Fibroblast of the aortic adventitia (primary cell): ENCODE measurements around the gene ANKRD10. TPM values are rescaled to one million over a fixed set of nuclear protein-coding genes. Genes with fewer than 3 reads are reported as not detected.

Source experiments
- DNase-seq: peaks from one replicate; pipeline ENCODE4 v3.0.0-alpha.2; 2010; ENCODE audit warnings: low read depth
- H3K4me3 ChIP-seq: 2 replicates; pipeline ENCODE4 v1.5.1; 2011; ENCODE audit warnings: low read depth, mild to moderate bottlenecking, control low read depth, low read length, moderate library complexity
- CTCF ChIP-seq: IDR thresholded peaks from 2 replicates; pipeline ENCODE4 v1.5.1; 2011; ENCODE audit warnings: mild to moderate bottlenecking, low read length, control low read depth, inconsistent platforms; ENCODE audit not compliant: insufficient read depth
- total RNA-seq: library from RNA; depleted of rRNA; stranded (reverse); fragments of >200 nt; gene quantifications from 2 replicates; pipeline ENCODE4 v1.2.3, GENCODE V29; 2012; ENCODE audit warnings: low replicate concordance

Gene ANKRD10
- total RNA-seq, result 76.5 and 84.2 TPM in 2 replicates

- peak; percentile 99 for DNase-seq
- H3K4me3 ChIP-seq, result peak within 1 kb of the TSS; percentile 99
- TF ChIP-seq CTCF, result peak; percentile 81
These were observed at the start of gene ANKRD10 for GRCh38 chr13:110915057-110915873. TSS of gene ANKRD10 (minus strand) at chr13:110915069. CDS start at chr13:110914934, 135 bp downstream.

DNA sequence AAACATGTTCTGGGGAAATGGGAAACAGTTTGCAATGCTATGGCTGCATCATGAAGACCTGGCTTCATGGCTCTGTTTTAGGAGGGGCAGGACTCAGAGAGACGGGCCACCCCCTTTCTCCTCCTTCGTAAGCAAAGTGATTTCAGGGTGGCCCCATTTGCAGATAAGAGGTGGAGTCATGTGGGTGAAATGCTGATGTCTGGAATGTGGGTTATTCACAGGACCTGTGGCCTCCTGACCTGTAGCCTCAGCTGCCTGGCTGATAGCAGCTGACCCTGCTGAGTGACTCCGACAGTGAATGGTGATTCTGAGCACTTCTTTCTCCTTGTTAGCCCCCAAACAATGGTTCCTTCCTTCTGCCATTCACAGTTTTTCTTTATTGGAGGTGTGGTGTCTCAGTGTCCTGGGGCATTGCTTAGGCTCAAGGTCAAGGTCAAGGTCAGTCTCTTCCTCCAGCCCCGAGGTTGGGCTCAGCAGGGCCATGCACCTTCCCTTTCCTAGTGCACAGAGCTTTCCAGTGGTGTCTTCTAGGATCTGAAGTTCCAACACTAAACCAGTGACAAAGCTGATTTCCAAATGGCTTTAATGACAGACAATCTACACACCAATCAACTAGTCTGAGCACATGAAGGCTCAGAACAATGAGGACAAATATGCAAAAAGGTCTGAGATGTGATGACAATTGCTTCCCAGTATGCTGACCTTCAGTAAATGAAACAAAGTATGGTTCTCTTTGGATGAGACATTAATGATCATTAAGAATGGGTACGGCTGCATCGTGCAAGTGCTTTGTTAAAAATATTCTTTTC, 49.6 kb upstream of the ANKRD10 start:
- TF ChIP-seq CTCF, result no peak
- DNase-seq, result no peak
- no peak overlapping the region for H3K4me3 ChIP-seq

- no peak overlapping the region for H3K4me3 ChIP-seq
- DNase-seq, result no peak
These were observed 48.7 kb upstream of the ANKRD10 start for GRCh38 chr13:110963554-110963970.

GRCh38 chr13:110961959-110962358, 47.1 kb upstream of the ANKRD10 start:
- no peak for DNase-seq
- no peak overlapping the region for H3K4me3 ChIP-seq
- no peak for TF ChIP-seq CTCF

More at GRCh38 chr13:110963554-110963970, 48.7 kb upstream of the ANKRD10 start:
- TF ChIP-seq CTCF, result no peak

DNA sequence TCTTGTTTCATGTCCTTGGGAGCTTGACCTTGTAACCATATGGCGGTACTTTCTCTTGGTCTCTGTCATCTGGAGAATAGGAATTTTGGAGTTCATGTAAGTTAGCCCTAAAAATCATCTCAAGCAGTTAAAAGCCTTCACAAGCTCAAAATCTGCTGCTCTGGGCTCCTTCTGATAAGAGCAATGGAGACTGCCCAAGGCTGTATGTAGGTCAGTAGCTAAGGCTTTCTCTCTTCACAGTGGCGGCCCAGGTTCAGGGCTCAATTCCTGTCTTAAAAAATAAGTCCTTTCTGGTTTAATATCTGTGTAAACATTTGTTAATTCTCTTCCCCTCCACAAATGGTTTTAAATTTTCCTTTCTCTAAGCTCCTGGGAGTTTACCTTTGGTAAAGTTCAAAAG, 45.3 kb upstream of the ANKRD10 start:
- no peak overlapping the region for H3K4me3 ChIP-seq
- TF ChIP-seq CTCF, result no peak
- DNase-seq, result no peak

GRCh38 chr13:110957931-110958330, 43.1 kb upstream of the ANKRD10 start:
- no peak for TF ChIP-seq CTCF
- no peak for DNase-seq

More at GRCh38 chr13:110957931-110958330, 43.1 kb upstream of the ANKRD10 start:
- H3K4me3 ChIP-seq, result no peak overlapping the region
